Fibroblast of lung (primary cell): Measurements from ENCODE around the gene NOXO1. TPM values are rescaled to one million over a fixed set of nuclear protein-coding genes. Genes with fewer than 3 reads are reported as not detected.
"Not testable (repeated sequence)": the region's sequence is repeated elsewhere in the genome, so short reads cannot be mapped to it uniquely, and the experiment has no call there.

ENCODE experiments used
- DNase-seq, 2 donors: peaks; one replicate each; pipeline versions ENCODE4 v3.0.0 to v3.0.0-alpha.2; 2010; ENCODE audit warnings: low read depth in 2 of 2
- H2AFZ ChIP-seq: 2 replicates; pipeline ENCODE4 v1.5.1; 2012; ENCODE audit warnings: low read length, control low read depth, inconsistent platforms
- H3K27ac ChIP-seq: 2 replicates; pipeline ENCODE4 v1.5.1; 2011; ENCODE audit warnings: low read length, control low read depth; ENCODE audit not compliant: insufficient read depth
- H3K27me3 ChIP-seq: 2 replicates; pipeline ENCODE4 v1.5.1; 2011; ENCODE audit warnings: mild to moderate bottlenecking, low read length; ENCODE audit not compliant: control insufficient read depth, insufficient read depth
- H3K36me3 ChIP-seq: 2 replicates; pipeline ENCODE4 v1.5.1; 2011; ENCODE audit warnings: low read length; ENCODE audit not compliant: control insufficient read depth, insufficient read depth
- H3K4me1 ChIP-seq: 2 replicates; pipeline ENCODE4 v1.5.1; 2011; ENCODE audit warnings: low read length; ENCODE audit not compliant: control insufficient read depth, insufficient read depth; ENCODE audit errors: extremely low read depth
- H3K4me2 ChIP-seq: 2 replicates; pipeline ENCODE4 v1.5.1; 2011; ENCODE audit warnings: low read length, control low read depth; ENCODE audit not compliant: insufficient read depth; ENCODE audit errors: extremely low read depth
- H3K4me3 ChIP-seq, 4 experiments: fragments of 200-600 bp in 1 of 4; sonication (generic) in 1 of 4; replicated peaks in 1 of 4; 2 replicates each; pipeline ENCODE4 v1.5.1; 2011 to 2016; ENCODE audit warnings: low read length in 4 of 4, low read depth in 3 of 4, mild to moderate bottlenecking in 3 of 4, control low read depth in 2 of 4, inconsistent platforms in 1 of 4, mixed read lengths in 1 of 4; ENCODE audit not compliant: insufficient read depth in 1 of 4; ENCODE audit errors: control extremely low read depth in 1 of 4
- H3K79me2 ChIP-seq: 2 replicates; pipeline ENCODE4 v1.5.1; 2012; ENCODE audit warnings: mild to moderate bottlenecking, low read length, inconsistent platforms; ENCODE audit not compliant: control insufficient read depth, insufficient read depth
- H3K9ac ChIP-seq: 2 replicates; pipeline ENCODE4 v1.5.1; 2011; ENCODE audit warnings: mild to moderate bottlenecking, low read length, control low read depth; ENCODE audit not compliant: insufficient read depth
- H3K9me3 ChIP-seq: 2 replicates; pipeline ENCODE4 v1.5.1; 2012; ENCODE audit warnings: low read depth, low read length; ENCODE audit not compliant: control insufficient read depth, insufficient read depth
- H4K20me1 ChIP-seq: 2 replicates; pipeline ENCODE4 v1.5.1; 2011; ENCODE audit warnings: low read length; ENCODE audit not compliant: control insufficient read depth, insufficient read depth; ENCODE audit errors: extremely low read depth
- EZH2 ChIP-seq: IDR thresholded peaks from 2 replicates; pipeline ENCODE4 v1.5.1; 2012; ENCODE audit warnings: low read length, control low read depth, mild to moderate bottlenecking; ENCODE audit errors: missing control alignments
- polyA plus RNA-seq, 2 donors: library from polyadenylated mRNA; depleted of rRNA in 1 of 2; stranded (reverse) in 1 of 2; unstranded in 1 of 2; fragments of >200 nt; gene quantifications; 2 replicates each; pipeline ENCODE4 v1.2.1, GENCODE V29; 2011 to 2012; ENCODE audit warnings: missing spikeins in 1 of 2
- total RNA-seq: library from RNA; depleted of rRNA; stranded (reverse); fragments of >200 nt; gene quantifications from 2 replicates; pipeline ENCODE4 v1.2.1, GENCODE V29; 2014
- TF ChIP-seq, protein P1 (sequence below), 2 donors: IDR thresholded peaks in 1 of 2; conservative IDR thresholded peaks in 1 of 2; 1 replicate in 1 of 2; 2 replicates in 1 of 2; pipeline ENCODE4 v1.5.1; 2011 to 2012; ENCODE audit warnings: low read length in 2 of 2, control low read depth in 1 of 2, inconsistent platforms in 1 of 2, low read depth in 1 of 2, mild to moderate bottlenecking in 1 of 2

NOXO1 gene
- total and polyA plus RNA-seq, 2 donors (not counting 1 experiment from before 2014, with no cell fraction given): 0.03 TPM; not detected in 1

DNA sequence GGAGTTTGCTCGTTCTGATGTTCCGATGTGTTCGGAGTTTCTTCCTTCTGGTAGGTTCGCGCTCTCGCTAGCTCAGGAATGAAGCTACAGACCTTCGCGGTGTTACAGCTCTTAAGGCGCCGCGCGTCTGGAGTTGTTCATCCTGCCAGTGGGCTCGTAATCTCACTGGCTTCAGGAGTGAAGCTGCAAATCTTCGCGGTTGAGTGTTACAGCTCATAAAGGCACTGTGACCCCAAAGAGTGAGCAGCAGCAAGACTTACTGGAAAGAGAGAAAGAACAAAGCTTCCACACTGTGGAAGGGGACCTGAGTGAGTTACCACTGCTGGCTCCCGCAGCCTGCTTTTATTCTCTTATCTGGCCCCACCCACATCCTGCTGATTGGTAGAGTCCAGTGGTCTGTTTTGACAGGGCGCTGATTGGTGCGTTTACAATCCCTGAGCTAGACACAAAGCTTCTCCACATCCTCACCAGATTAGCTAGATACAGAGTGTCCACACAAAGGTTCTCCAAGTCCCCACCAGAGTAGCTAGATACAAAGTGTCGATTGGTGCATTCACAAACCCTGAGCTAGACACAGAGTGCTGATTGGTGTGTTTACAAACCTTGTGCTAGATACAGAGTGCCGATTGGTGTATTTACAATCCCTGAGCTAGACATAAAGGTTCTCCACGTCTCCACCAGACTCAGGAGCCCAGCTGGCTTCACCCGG is 23.7 kb downstream of the NOXO1 start:
- DNase-seq: not testable (repeated sequence)

GRCh38 chr16:1953734-1954133 is 27.5 kb downstream of the NOXO1 start:
- Histone ChIP-seq H3K4me2 (no peak overlapping the region), H3K4me1 (no peaks in the 10 kb centered on the region), H3K27ac (no peak overlapping the region), H3K27me3 (no peaks in the 10 kb centered on the region), H3K9me3 (no peaks in the 10 kb centered on the region), H4K20me1 (no peaks in the 10 kb centered on the region), H3K9ac (no peak overlapping the region), H3K79me2 (no peaks in the 10 kb centered on the region), H3K36me3 (no peaks in the 10 kb centered on the region), H3K4me3 (no peak overlapping the region), H2AFZ (no peak overlapping the region)
- no peak for DNase-seq
- TF ChIP-seq EZH2: no peak
- TF ChIP-seq, protein P1, sequence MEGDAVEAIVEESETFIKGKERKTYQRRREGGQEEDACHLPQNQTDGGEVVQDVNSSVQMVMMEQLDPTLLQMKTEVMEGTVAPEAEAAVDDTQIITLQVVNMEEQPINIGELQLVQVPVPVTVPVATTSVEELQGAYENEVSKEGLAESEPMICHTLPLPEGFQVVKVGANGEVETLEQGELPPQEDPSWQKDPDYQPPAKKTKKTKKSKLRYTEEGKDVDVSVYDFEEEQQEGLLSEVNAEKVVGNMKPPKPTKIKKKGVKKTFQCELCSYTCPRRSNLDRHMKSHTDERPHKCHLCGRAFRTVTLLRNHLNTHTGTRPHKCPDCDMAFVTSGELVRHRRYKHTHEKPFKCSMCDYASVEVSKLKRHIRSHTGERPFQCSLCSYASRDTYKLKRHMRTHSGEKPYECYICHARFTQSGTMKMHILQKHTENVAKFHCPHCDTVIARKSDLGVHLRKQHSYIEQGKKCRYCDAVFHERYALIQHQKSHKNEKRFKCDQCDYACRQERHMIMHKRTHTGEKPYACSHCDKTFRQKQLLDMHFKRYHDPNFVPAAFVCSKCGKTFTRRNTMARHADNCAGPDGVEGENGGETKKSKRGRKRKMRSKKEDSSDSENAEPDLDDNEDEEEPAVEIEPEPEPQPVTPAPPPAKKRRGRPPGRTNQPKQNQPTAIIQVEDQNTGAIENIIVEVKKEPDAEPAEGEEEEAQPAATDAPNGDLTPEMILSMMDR (conservative IDR thresholded peaks at IDR 0.05 in 1 of 2, IDR thresholded peaks at IDR 0.05 in 1 of 2; ENCODE audit: low read depth in 1 of 2, low read length in 2 of 2): no peak

More for the DNA sequence above, 23.7 kb downstream of the NOXO1 start:
- not testable (repeated sequence) for H4K20me1 ChIP-seq, H3K27ac ChIP-seq, H3K4me2 ChIP-seq, H3K27me3 ChIP-seq, H3K9me3 ChIP-seq, H3K4me3 ChIP-seq, H3K9ac ChIP-seq, H2AFZ ChIP-seq, H3K4me1 ChIP-seq
- H3K36me3 ChIP-seq: peaks cover 15% of the 10 kb centered on the region
- peaks cover 20% of the 10 kb centered on the region for H3K79me2 ChIP-seq

GRCh38 chr16:1950559-1950958 is 30.7 kb downstream of the NOXO1 start:
- Histone ChIP-seq H3K36me3 (no peaks in the 10 kb centered on the region), H3K27me3 (no peaks in the 10 kb centered on the region), H2AFZ (no peak overlapping the region), H3K4me2 (no peak overlapping the region), H3K79me2 (no peaks in the 10 kb centered on the region), H3K4me3 (no peak overlapping the region), H3K9ac (no peak overlapping the region), H3K27ac (no peak overlapping the region), H4K20me1 (no peaks in the 10 kb centered on the region), H3K4me1 (no peaks in the 10 kb centered on the region), H3K9me3 (no peaks in the 10 kb centered on the region)
- no peak for DNase-seq
- TF ChIP-seq, protein P1 (conservative IDR thresholded peaks at IDR 0.05 in 1 of 2, IDR thresholded peaks at IDR 0.05 in 1 of 2; ENCODE audit: low read depth in 1 of 2, low read length in 2 of 2): no peak
- TF ChIP-seq EZH2: no peak
